Measurements from ENCODE around the gene RBAK. TPM values are rescaled to one million over a fixed set of nuclear protein-coding genes. Genes with fewer than 3 reads are reported as not detected.
A peak's percentile ranks its signal among the peaks of the same experiment; 100 is the strongest.
"Not testable (repeated sequence)": the region's sequence is repeated elsewhere in the genome, so short reads cannot be mapped to it uniquely, and the experiment has no call there.

RBAK gene
- total and polyA plus RNA-seq, 2 of the 4 experiments (the other 2 are of a cell fraction), result 2.8 to 8.1 TPM

GRCh38 chr7:5020098-5020497, 25.6 kb upstream of the RBAK start:
- 97% methylated on average over 5 of the region's 9 CpGs; no CpG with 5 or more reads in 1 of the 2 experiments for WGBS, 2 experiments (ENCODE audit: extremely low coverage in 2 of 2, insufficient read length in 1 of 2)
- no peaks in the 10 kb centered on the region for H3K27me3 ChIP-seq (ENCODE audit: control insufficient read depth, insufficient read depth, low read length)
- no TSS peak for BruUV-seq (replicated peaks)
- ATAC-seq (ENCODE audit: low read depth) (no peak), DNase-seq (no peak)
- H3K9me1 ChIP-seq (ENCODE audit: insufficient read depth, low read length), result no peaks in the 10 kb centered on the region
- no peak overlapping the region for H2BK20ac ChIP-seq (ENCODE audit: low read depth, low read length)
- H3K9ac ChIP-seq (ENCODE audit: low read depth, low read length), result no peak overlapping the region
- H2BK120ac ChIP-seq (ENCODE audit: low read depth, low read length), result no peak overlapping the region
- H4K91ac ChIP-seq (ENCODE audit: insufficient read depth, low read depth, low read length), result no peak overlapping the region
- H4K8ac ChIP-seq (ENCODE audit: low read depth in 2 of 2, low read length in 2 of 2), result no peak overlapping the region
- no peak overlapping the region for H3K4ac ChIP-seq (ENCODE audit: low read depth, low read length)
- H4K5ac ChIP-seq (ENCODE audit: low read depth, low read length), result no peak overlapping the region
- no peak overlapping the region for H3K4me3 ChIP-seq (ENCODE audit: insufficient read depth, low read depth, low read length)
- no peaks in the 10 kb centered on the region for H3K9me3 ChIP-seq (ENCODE audit: control insufficient read depth, insufficient read depth, low read length)
- no peak overlapping the region for H3K23ac ChIP-seq (ENCODE audit: low read depth, low read length)
- H3K4me2 ChIP-seq (ENCODE audit: low read depth, low read length), result no peak overlapping the region
- no peak overlapping the region for H3K14ac ChIP-seq (replicated peaks; ENCODE audit: low read depth, low read length)
- H3K18ac ChIP-seq (ENCODE audit: low read depth, low read length), result no peak overlapping the region
- no peaks in the 10 kb centered on the region for H3K79me1 ChIP-seq (ENCODE audit: low read depth in 1 of 2, low read length in 2 of 2)
- no peak overlapping the region for H2AK5ac ChIP-seq (ENCODE audit: low read depth, low read length)
- no peaks in the 10 kb centered on the region for H3K4me1 ChIP-seq (ENCODE audit: control insufficient read depth, insufficient read depth, low read length)
- no peak overlapping the region for H2AFZ ChIP-seq (replicated peaks; ENCODE audit: low read length, poor library complexity)
- H3K56ac ChIP-seq (ENCODE audit: extremely low read depth, insufficient read depth, low read length), result no peak overlapping the region
- H4K20me1 ChIP-seq (ENCODE audit: insufficient read depth, low read length), result no peaks in the 10 kb centered on the region
- in situ Hi-C loops (cut with MboI; ENCODE audit: low sequenced_read_pairs) (no loop called here), dilution Hi-C loops (cut with HindIII; ENCODE audit: low sequenced_read_pairs, unreplicated experiment) (no loop called here), intact Hi-C loops (cut with micrococcal nuclease) (no loop called here)
- no peak overlapping the region for H3K27ac ChIP-seq (ENCODE audit: insufficient read depth, low read length)
- peaks cover 5% of the 10 kb centered on the region for H3K36me3 ChIP-seq (ENCODE audit: control insufficient read depth, insufficient read depth, low read length)
- POLR2A ChIA-PET (ENCODE audit: unreplicated experiment), result no interaction called here
- no peak overlapping the region for H2BK15ac ChIP-seq (ENCODE audit: low read depth, low read length)
- H2AK9ac ChIP-seq (replicated peaks; ENCODE audit: low read depth, low read length, poor library complexity), result no peak overlapping the region
- TF ChIP-seq CHD1 (IDR thresholded peaks at IDR 0.05; ENCODE audit: low read depth, low read length) (no peak), CEBPB (IDR thresholded peaks at IDR 0.05; ENCODE audit: low read depth, low read length) (0 out of 2 replicates have a peak, but pooled peaks have one; percentile 24)
- CTCF ChIA-PET, result no interaction called here
- H2BK5ac ChIP-seq (ENCODE audit: low read depth, low read length, poor library complexity, severe bottlenecking), result no peak overlapping the region

- H2AFZ ChIP-seq (replicated peaks; ENCODE audit: low read length, poor library complexity); H2AK5ac ChIP-seq (ENCODE audit: low read depth, low read length); intact Hi-C loops (cut with micrococcal nuclease); H3K4me2 ChIP-seq (ENCODE audit: low read depth, low read length); H4K8ac ChIP-seq (ENCODE audit: low read depth in 2 of 2, low read length in 2 of 2); H3K18ac ChIP-seq (ENCODE audit: low read depth, low read length); POLR2A ChIA-PET (ENCODE audit: unreplicated experiment); H3K14ac ChIP-seq (replicated peaks; ENCODE audit: low read depth, low read length); CTCF ChIA-PET; H3K4me3 ChIP-seq (ENCODE audit: insufficient read depth, low read depth, low read length); BruUV-seq (replicated peaks); ATAC-seq (ENCODE audit: low read depth); DNase-seq; H3K4ac ChIP-seq (ENCODE audit: low read depth, low read length); H3K4me1 ChIP-seq (ENCODE audit: control insufficient read depth, insufficient read depth, low read length); H3K56ac ChIP-seq (ENCODE audit: extremely low read depth, insufficient read depth, low read length); H2BK15ac ChIP-seq (ENCODE audit: low read depth, low read length); H3K36me3 ChIP-seq (ENCODE audit: control insufficient read depth, insufficient read depth, low read length); H3K23ac ChIP-seq (ENCODE audit: low read depth, low read length); H4K5ac ChIP-seq (ENCODE audit: low read depth, low read length); in situ Hi-C loops (cut with MboI; ENCODE audit: low sequenced_read_pairs); H4K20me1 ChIP-seq (ENCODE audit: insufficient read depth, low read length); H3K9me3 ChIP-seq (ENCODE audit: control insufficient read depth, insufficient read depth, low read length); H3K79me1 ChIP-seq (ENCODE audit: low read depth in 1 of 2, low read length in 2 of 2); H3K9ac ChIP-seq (ENCODE audit: low read depth, low read length); dilution Hi-C loops (cut with HindIII; ENCODE audit: low sequenced_read_pairs, unreplicated experiment); H3K9me1 ChIP-seq (ENCODE audit: insufficient read depth, low read length); H2BK5ac ChIP-seq (ENCODE audit: low read depth, low read length, poor library complexity, severe bottlenecking); H2BK120ac ChIP-seq (ENCODE audit: low read depth, low read length); H4K91ac ChIP-seq (ENCODE audit: insufficient read depth, low read depth, low read length); H3K27me3 ChIP-seq (ENCODE audit: control insufficient read depth, insufficient read depth, low read length); H2BK20ac ChIP-seq (ENCODE audit: low read depth, low read length); H2AK9ac ChIP-seq (replicated peaks; ENCODE audit: low read depth, low read length, poor library complexity); H3K27ac ChIP-seq (ENCODE audit: insufficient read depth, low read length): not testable (repeated sequence)
- WGBS, 2 experiments (ENCODE audit: extremely low coverage in 2 of 2, insufficient read length in 1 of 2), result no CpG with 5 or more reads among the region's 14 CpGs
Observed at GRCh38 chr7:5020976-5021550, 24.6 kb upstream of the RBAK start.

Measured in IMR-90 (cell line).